GM19351 (cell line): ENCODE measurements around the gene SIRT7.
A peak's percentile ranks its signal among the peaks of the same experiment; 100 is the strongest.

Experiments
- ATAC-seq: cut with Tn5 transposase; IDR thresholded peaks from one replicate; pipeline ENCODE4 v1.9.1; 2021; ENCODE audit warnings: mild to moderate bottlenecking, moderate library complexity; ENCODE audit not compliant: unreplicated experiment

Gene SIRT7

GRCh38 chr17:81932333-81932983, 14.5 kb upstream of the SIRT7 start:
- no peak for ATAC-seq

DNA sequence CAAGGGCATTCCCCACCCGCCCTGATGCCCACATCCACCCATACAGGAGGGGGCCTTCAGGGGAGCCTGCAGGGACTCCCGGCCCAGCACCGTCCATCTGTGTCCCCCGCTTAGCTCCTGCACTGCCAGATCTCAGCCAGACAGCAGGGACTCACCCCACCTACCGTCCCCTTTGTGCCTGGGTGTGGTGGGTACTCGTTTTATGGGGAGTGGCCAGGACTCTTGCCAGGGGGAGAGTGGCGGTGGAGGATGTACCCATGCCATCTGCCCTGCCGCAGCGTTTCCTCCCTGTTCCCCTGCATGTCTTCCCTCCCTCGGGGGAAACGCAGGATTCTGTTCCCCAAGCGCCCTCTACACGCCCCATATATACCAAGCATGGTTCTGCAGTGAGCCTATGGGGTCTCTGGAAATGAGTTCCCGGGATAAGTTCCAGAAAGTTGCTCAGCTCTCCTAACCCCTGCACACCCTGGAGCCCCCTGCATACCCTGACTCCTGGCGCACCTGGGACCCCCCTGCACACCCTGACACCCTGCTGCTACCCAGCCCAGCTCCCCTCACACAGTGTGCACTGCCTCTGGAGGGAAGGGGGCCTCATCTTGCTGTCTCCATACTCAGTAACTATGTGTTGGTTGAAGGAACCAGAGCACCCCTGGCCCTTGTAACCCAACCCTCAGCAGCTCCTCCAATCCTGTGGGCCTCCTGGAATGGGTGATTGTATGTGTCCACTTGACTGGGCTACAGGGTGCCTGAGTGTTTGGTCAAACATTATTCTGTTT, 13.8 kb upstream of the SIRT7 start:
- no peak for ATAC-seq

GRCh38 chr17:81931189-81931556, 13.2 kb upstream of the SIRT7 start:
- no peak for ATAC-seq

- no peak for ATAC-seq
These were observed 12.5 kb upstream of the SIRT7 start for GRCh38 chr17:81930142-81931125.

- ATAC-seq: no peak
These were observed 11.5 kb upstream of the SIRT7 start for GRCh38 chr17:81929253-81930141.

GRCh38 chr17:81928544-81929252, 10.7 kb upstream of the SIRT7 start:
- ATAC-seq: no peak

- peak; percentile 59 for ATAC-seq
These were observed 9.9 kb upstream of the SIRT7 start, which contains the start of gene MAFG for GRCh38 chr17:81927653-81928543. Gene MAFG, minus strand, starts transcription at chr17:81927735. Its CDS starts 4,550 bp downstream, at chr17:81923185.

DNA sequence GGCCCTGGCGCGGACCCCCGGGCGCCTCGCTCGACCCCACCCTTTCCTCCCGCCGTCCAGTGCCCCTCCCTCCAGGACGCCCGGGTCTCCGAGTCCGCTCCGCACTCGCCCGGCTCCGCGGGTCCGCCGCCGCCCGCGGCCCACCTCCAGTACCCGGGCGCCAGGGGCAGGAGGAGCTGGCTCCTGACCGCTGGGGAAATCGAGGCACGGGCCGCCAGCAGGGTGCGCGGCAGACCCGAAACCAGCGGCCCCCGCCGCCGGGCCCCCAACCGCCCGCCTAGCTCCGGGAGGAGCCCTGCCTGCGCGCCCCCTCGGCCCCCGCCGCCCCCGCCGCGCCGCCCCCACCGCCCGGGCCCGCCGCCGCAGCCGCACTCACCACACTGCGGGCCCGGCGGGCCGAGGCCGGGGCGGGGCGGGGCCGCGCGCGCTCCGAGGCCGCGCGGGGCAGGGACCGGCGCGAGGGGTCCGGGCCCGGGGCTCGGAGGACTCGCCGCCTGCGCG, 9.2 kb upstream of the SIRT7 start:
- peak; percentile 19 for ATAC-seq

- ATAC-seq: peak; percentile 20
These were observed 8.6 kb upstream of the SIRT7 start for GRCh38 chr17:81926451-81927151.

GRCh38 chr17:81925860-81926450, 8.0 kb upstream of the SIRT7 start:
- no peak for ATAC-seq

DNA sequence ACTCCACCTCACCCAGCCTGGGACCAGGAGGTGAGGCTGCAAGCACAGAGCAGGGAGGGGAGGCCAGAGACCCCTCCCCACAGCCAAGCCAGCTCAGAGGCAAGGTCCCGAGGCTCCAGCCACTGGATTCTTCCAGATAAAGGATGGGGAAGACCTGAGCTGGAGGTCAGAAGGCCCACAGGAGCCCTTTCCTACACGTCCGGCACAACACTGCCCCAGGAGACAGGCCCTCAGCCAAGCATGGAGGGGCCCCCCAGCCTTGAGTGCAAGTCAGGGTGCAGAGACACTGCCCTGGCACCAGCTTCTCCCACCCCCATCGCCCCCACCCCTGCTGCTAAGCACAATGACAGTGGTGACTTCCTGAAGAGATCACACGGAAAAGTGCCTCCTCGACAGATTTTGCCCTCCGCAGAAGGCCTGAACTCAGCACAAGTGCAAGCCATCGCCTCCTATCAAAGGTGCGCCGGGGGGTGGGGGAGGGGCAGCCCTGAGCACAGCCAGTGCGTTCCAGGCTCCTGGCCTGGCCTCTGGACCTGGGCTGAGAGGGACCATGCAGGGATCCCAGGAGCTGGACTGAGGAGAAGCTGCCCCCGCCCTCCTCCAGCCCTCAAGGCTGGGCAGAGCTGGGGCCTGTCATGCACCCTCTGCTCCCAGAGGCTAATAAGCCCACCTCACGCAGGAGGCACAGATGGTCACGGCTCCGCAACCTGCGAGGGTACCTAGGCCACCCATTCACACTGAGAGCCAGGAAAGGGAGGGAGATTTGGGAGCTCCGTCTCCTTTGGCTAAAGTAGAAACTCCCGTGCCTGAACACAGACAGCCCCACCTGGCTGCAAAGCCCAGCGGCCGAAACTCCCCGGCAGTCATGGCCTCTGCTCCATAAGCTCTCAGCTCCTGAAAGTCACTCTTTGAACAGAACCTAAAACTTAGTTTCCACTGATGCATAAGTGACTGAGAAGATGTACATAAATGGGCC, 6.9 kb upstream of the SIRT7 start:
- ATAC-seq: no peak

DNA sequence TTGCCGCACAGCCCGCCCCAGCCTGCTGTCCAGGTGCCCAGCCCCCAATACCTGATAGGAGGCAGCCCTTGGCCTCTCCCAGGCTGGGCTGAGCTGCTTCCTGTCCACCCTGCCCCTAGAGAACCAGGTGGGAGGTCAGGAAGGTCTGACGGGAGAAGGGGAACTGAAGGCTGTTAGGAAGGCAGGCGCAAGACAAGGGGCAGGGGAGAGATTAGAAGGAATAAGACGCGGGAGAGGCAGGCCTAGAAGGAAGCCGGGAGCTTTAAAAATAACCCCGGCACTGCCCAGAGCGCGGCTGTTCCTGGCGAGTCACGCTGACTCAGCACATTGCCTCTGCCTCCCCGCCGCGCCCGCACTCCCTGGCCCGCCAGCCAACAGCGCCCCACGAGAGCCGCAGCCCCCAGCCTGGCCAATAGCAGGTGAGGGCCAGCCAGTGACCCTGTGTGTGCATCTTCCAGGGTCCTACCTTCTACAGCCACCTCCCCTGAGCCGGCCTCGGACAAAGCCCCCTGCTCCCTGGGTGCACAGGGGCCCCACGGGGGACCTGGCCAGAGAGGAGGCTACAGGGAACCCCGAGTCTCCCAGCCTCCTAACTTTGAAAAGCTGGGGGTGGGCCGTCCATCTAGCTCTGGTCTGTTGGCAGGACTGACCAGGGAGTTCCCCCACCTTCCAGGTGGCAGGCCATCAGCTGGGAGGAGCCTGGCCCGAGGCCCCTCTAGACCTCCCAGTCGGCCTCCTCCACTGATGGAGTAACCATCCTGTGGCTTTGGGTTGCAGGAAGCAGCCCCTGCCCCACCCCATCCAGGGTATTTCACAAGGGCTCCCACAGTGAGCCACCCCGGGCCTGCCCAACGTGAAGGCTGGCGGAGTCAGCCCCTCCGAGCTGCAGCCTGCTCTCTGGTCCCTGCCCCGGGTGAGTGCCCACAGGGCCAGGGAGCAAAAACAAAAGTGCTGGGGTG, 5.6 kb upstream of the SIRT7 start:
- no peak for ATAC-seq

GRCh38 chr17:81922566-81923301, 4.8 kb upstream of the SIRT7 start:
- no peak for ATAC-seq

DNA sequence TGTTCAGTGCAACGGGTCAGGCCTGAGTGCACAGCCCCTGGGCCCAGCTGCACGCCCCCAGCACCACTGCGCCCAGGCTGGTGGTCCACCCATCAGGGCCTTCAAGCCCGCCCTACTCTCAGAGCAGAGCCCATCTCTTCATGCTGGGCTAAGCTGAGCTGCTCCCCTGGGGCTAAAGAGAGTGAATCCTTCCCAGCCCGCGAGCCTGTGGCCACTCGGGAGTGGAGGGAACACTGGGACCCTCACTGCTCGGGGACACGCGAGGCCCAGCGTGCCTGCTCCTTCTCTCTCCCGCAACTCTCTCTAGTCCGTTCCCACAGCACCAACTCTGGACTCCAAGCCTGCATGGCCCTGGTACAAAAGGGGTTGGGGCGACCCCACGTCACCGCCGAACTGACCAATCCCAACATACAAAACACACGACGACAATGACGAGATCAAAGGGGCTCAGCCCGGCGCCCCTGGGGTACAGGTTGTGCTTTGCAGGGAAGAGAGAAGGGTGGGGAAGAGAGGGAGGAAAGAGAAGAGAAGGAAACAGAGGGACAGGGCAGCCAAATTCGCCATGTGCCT, 4.1 kb upstream of the SIRT7 start:
- no peak for ATAC-seq
